ENCODE data around the gene DLG2.

DLG2 gene

GRCh38 chr11:83909579-83910534 is 1717.3 kb downstream of the DLG2 start:
- no peak for TF ChIP-seq CTCF (IDR thresholded peaks at IDR 0.05)

GRCh38 chr11:83908298-83908856 is 1718.8 kb downstream of the DLG2 start:
- TF ChIP-seq CTCF (IDR thresholded peaks at IDR 0.05) = no peak

DNA sequence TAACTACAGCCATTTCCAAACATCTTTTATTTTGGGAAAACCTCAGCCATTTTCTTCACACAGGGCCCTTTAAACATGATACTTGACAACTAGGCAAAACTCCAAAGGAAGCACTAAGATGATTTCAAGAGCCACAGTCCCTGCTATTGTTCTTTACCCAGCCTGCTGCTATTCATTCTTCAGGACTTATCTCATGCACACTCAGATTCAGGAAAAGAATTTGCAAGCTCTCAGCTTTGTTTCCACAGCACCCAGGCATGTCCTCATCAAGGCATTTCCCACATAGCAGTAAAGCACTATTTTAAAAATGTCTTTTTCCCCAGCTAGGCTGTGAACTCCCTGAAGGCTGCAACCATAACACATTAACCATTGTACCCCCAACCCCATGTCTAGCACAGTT is 1731.6 kb downstream of the DLG2 start:
- TF ChIP-seq CTCF (IDR thresholded peaks at IDR 0.05) = no peak

GRCh38 chr11:83881428-83881827 is 1745.7 kb downstream of the DLG2 start:
- peak; percentile 27; the same call in 1 of the 2 replicates for TF ChIP-seq CTCF (IDR thresholded peaks at IDR 0.05)

GRCh38 chr11:83871054-83871453 is 1756.1 kb downstream of the DLG2 start:
- no peak for TF ChIP-seq CTCF (IDR thresholded peaks at IDR 0.05)

DNA sequence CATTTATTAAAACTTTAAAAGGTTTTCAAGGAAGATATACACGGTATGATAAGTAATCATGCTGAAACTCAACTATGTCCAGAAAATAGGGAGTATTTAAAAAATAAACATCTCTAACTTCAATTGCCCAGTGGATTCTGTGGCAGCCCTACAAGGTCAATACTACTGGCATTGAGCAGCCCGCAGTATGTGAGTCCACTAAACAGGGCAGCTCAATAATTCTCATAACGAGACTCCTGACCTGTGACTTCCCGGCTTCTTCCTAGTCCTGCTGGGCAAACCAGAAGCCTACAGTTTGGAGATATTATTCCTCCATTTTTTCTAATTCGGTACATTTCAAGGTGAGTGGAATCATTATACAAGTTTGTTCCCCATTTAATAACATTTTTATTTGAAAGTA is 1760.5 kb downstream of the DLG2 start:
- no peak for TF ChIP-seq CTCF (IDR thresholded peaks at IDR 0.05)

DNA sequence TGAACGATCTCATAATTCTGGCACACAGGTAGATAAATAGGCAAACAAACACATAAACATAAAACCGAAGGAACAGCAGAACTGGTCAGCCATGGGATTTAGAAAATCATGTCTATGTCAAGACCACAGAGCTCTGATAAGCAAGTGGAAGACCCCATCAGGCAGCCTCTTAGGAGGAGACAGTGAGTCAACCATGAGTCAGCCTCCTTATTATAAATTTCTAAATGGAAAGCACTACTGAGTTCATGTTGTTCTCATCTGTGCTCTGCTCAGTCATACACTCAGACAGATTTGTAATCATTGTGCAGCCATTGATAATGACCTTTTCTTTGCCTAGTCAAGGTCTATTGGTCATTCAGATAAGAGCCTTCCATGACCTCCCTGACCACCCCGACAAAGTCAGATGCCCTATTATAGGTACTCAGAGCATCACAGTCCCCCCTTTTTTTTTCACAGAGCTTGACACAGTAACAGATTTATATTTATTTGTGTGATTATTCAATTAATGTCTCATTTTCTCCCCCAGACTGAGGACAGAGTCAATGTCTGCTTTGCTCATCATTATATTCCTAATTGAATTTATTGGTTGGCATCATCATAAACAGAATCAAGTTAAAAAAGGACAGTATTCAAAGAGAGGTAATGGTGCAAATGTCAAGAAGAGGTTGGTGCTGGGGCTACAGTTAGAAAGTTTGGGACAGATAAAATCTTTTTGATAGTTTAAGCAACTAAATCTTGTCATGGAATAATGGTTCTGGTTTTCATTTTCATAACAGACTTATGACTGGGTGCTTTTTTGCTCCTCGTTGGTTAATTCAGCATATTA is 1761.3 kb downstream of the DLG2 start:
- no peak for TF ChIP-seq CTCF (IDR thresholded peaks at IDR 0.05)

All from LNCAP (cell line).